Left lung (tissue), 10 donors: ENCODE results near the gene DNAAF3. TPM values are rescaled to one million over a fixed set of nuclear protein-coding genes. Genes with fewer than 3 reads are reported as not detected.

Source experiments
- ATAC-seq: fragments of 200-7000 bp; cut with Tn5 transposase; one replicate; pipeline ENCODE4 v1.9.1; 2020; ENCODE audit warnings: moderate library complexity
- DNase-seq, 4 donors: peaks; one replicate each; pipeline ENCODE4 v3.0.0-alpha.2; 2013 to 2020
- H3K27ac ChIP-seq, 2 donors: fragments of 200-600 bp; sonication (generic) in 1 of 2; one replicate each; pipeline versions ENCODE4 v1.5.0 to v1.8.0; 2020 to 2021
- H3K27me3 ChIP-seq, 2 donors: fragments of 200-600 bp; sonication (generic) in 1 of 2; one replicate each; pipeline versions ENCODE4 v1.5.0 to v1.8.0; 2020 to 2021
- H3K36me3 ChIP-seq, 2 donors: fragments of 200-600 bp; sonication (generic) in 1 of 2; one replicate each; pipeline versions ENCODE4 v1.5.0 to v1.8.0; 2020 to 2021
- H3K4me1 ChIP-seq, 2 donors: fragments of 200-600 bp; one replicate each; pipeline ENCODE4 v1.8.0; 2021
- H3K4me3 ChIP-seq, 2 donors: fragments of 200-600 bp; sonication (generic) in 1 of 2; one replicate each; pipeline versions ENCODE4 v1.5.0 to v1.8.0; 2020 to 2021; ENCODE audit warnings: mild to moderate bottlenecking in 1 of 2
- H3K9me3 ChIP-seq, 2 donors: fragments of 200-600 bp; sonication (generic) in 1 of 2; one replicate each; pipeline versions ENCODE4 v1.5.0 to v1.8.0; 2020 to 2021
- intact Hi-C, 2 donors: fragments of 100-400 bp; cut with DNase I; formaldehyde crosslinking; loops; one replicate each; pipeline versions ENCODE4 v1.11.2 to v1.14.2; 2022
- polyA plus RNA-seq, 6 donors: library from polyadenylated mRNA; unstranded; fragments of 120-200 nt; gene quantifications; one replicate each; pipeline ENCODE4 v1.2.1, GENCODE V29; 2013; ENCODE audit not compliant: insufficient read length in 6 of 6
- total RNA-seq, 2 donors: library from RNA; stranded (reverse); fragmentation: NEBNext Ultra II Directional; extraction: Animal tissue kit (Norgen Biotek cat#: 25700); gene quantifications; one replicate each; pipeline ENCODE4 v1.2.1, GENCODE V29; 2021
- TF ChIP-seq, protein P1 (sequence below), 2 donors: fragments of 200-600 bp; sonication (generic) in 1 of 2; IDR thresholded peaks; one replicate each; pipeline versions ENCODE4 v1.5.0 to v1.8.0; 2021; ENCODE audit warnings: antibody characterized with exemption in 2 of 2
- donor health status: DM: no; HTN: yes; CAD: no.
- donor health status: DM: no; HTN: no; CAD: no.

Gene DNAAF3
- total and polyA plus RNA-seq, 8 donors, result 0.76 to 11.0 (median 5.4) TPM

DNA sequence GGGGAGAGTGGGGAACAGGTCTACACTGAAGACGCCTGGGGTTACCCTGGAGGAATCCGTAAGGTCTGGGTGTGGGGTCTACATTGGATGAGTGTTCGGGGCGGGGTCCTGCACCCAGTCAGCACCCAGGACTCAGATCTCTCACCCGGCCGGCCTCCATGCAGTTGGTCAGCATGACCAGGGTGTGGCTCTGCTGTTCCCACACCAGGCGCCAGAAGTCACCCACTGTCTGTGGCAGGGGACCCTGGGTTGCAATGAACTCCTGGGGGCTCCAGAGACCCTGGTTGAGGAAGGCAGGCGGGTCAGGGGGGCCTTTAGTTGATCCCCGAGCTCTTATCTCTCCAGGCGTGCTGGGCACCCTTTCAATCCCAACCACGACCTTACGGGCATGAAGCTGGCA, 19.7 kb upstream of the DNAAF3 start:
- Histone ChIP-seq H3K27ac (no peak overlapping the region), H3K9me3 (no peaks in the 10 kb centered on the region), H3K27me3 (peaks cover 6 to 58% of the 10 kb centered on the region in 2 donors), H3K4me3 (no peak overlapping the region), H3K4me1 (no peaks in the 10 kb centered on the region), H3K36me3 (no peaks in the 10 kb centered on the region)
- TF ChIP-seq, protein P1, sequence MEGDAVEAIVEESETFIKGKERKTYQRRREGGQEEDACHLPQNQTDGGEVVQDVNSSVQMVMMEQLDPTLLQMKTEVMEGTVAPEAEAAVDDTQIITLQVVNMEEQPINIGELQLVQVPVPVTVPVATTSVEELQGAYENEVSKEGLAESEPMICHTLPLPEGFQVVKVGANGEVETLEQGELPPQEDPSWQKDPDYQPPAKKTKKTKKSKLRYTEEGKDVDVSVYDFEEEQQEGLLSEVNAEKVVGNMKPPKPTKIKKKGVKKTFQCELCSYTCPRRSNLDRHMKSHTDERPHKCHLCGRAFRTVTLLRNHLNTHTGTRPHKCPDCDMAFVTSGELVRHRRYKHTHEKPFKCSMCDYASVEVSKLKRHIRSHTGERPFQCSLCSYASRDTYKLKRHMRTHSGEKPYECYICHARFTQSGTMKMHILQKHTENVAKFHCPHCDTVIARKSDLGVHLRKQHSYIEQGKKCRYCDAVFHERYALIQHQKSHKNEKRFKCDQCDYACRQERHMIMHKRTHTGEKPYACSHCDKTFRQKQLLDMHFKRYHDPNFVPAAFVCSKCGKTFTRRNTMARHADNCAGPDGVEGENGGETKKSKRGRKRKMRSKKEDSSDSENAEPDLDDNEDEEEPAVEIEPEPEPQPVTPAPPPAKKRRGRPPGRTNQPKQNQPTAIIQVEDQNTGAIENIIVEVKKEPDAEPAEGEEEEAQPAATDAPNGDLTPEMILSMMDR (IDR thresholded peaks at IDR 0.05), result no peak
- DNase-seq (no peak), ATAC-seq (no peak)
- intact Hi-C loops, result no loop called here

DNA sequence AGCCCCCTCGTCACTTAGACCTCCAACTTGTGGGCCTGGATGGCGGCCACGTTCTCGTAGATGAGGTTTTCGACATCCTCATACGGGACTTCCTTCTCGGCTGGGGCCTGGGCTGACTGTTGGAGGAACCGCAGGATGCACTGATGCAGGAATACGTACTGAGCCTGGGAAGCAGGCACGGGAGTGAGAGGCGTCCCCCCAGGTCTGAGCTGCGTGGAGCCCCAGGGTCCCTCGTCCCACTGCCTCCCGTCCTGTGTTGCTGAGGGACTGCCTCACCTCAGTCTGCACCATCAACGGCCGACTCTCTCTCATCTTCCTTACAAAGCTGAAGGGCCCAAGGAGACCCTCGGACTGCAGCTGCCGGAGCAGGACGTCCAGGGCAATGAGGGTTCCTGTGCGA, 15.3 kb upstream of the DNAAF3 start:
- no peak for DNase-seq
- no peak for ATAC-seq
- no peaks in the 10 kb centered on the region for H3K36me3 ChIP-seq
- H3K4me3 ChIP-seq, result no peak overlapping the region
- TF ChIP-seq, protein P1 (IDR thresholded peaks at IDR 0.05), result no peak
- H3K27me3 ChIP-seq, result peaks cover 46 to 99% of the 10 kb centered on the region in 2 donors
- no peaks in the 10 kb centered on the region for H3K9me3 ChIP-seq
- peaks cover 4 to 14% of the 10 kb centered on the region in 2 donors for H3K4me1 ChIP-seq
- H3K27ac ChIP-seq, result no peak overlapping the region
- intact Hi-C loops, result no loop called here

GRCh38 chr19:55179606-55180484, 13.4 kb upstream of the DNAAF3 start, which contains the start of gene SYT5:
SYT5 (minus strand) TSS chr19:55180289; CDS start chr19:55179041, 1,248 bp downstream.
- intact Hi-C loops, result no loop called here
- H3K4me3 ChIP-seq, result peak within 1 kb of the TSS in 1 of 2 donors; percentile 17
- H3K27me3 ChIP-seq, result peaks cover 65 to 100% of the 10 kb centered on the region in 2 donors
- DNase-seq (no peak), ATAC-seq (peak; percentile 92)
- TF ChIP-seq, protein P1 (IDR thresholded peaks at IDR 0.05), result no peak
- peaks cover 4 to 14% of the 10 kb centered on the region in 2 donors for H3K4me1 ChIP-seq
- H3K36me3 ChIP-seq, result no peaks in the 10 kb centered on the region
- H3K27ac ChIP-seq, result no peak within 1 kb of the TSS
- H3K9me3 ChIP-seq, result no peaks in the 10 kb centered on the region

- no peak overlapping the region for H3K27ac ChIP-seq
- H3K4me1 ChIP-seq, result peaks cover 4 to 16% of the 10 kb centered on the region in 2 donors
- H3K27me3 ChIP-seq, result peaks cover 73 to 100% of the 10 kb centered on the region in 2 donors
- ATAC-seq (peak; percentile 83), DNase-seq (peak; percentile 54 to 83 (median 74))
- intact Hi-C loops, result no loop called here
- H3K36me3 ChIP-seq, result no peaks in the 10 kb centered on the region
- H3K9me3 ChIP-seq, result no peaks in the 10 kb centered on the region
- TF ChIP-seq, protein P1 (IDR thresholded peaks at IDR 0.05), result no peak
- H3K4me3 ChIP-seq, result peak overlapping the region in 1 of 2 donors; percentile 17
Measured at GRCh38 chr19:55178781-55179599, 12.6 kb upstream of the DNAAF3 start.

DNA sequence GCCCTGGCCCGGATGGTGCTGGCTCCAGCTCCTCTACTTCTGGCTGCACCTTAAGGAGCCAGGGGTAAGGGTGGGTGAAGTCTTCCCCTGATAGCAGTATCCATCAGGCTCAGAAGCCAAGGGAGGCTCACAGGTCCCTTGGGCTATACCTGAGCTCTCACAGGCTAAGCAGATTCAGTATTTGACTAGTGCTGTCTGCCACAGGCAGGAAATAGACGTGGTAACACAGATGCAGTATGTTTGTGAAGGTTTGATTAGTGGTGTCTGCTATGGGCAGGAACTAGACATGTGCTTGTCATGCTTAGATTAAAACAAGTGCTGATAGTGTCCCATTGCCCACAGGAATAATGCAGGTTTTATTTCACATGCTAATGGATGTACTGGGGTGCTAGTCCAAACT, 9.7 kb upstream of the DNAAF3 start:
- Histone ChIP-seq H3K4me1 (peaks cover 10 to 24% of the 10 kb centered on the region in 2 donors), H3K27me3 (peaks cover 90 to 100% of the 10 kb centered on the region in 2 donors), H3K9me3 (no peaks in the 10 kb centered on the region), H3K36me3 (no peaks in the 10 kb centered on the region), H3K27ac (no peak overlapping the region), H3K4me3 (no peak overlapping the region)
- no peak for DNase-seq
- intact Hi-C loops, result no loop called here
- TF ChIP-seq, protein P1 (IDR thresholded peaks at IDR 0.05), result no peak
- ATAC-seq, result no peak
